Ovary (tissue), 3 donors: ENCODE results near the gene STUB1.

Experiments
- EP300 ChIP-seq: sonication (generic); formaldehyde crosslinking; IDR thresholded peaks from one replicate; pipeline ENCODE4 v1.6.1; 2017; ENCODE audit warnings: antibody characterized with exemption
- POLR2A ChIP-seq: fragments of 450-650 bp; IDR thresholded peaks from one replicate; pipeline ENCODE4 v1.6.1; 2017; ENCODE audit warnings: antibody characterized with exemption, mild to moderate bottlenecking, moderate library complexity
- TF ChIP-seq, protein P1 (sequence below), 3 donors: fragments of 450-650 bp in 2 of 3; fragments of 200-600 bp in 1 of 3; IDR thresholded peaks; one replicate each; pipeline versions ENCODE4 v1.5.1 to v1.8.0; 2016 to 2022; ENCODE audit warnings: antibody characterized with exemption in 3 of 3, mild to moderate bottlenecking in 1 of 3
- donor health status: DM: no; HTN: no; CAD: no.

DNA sequence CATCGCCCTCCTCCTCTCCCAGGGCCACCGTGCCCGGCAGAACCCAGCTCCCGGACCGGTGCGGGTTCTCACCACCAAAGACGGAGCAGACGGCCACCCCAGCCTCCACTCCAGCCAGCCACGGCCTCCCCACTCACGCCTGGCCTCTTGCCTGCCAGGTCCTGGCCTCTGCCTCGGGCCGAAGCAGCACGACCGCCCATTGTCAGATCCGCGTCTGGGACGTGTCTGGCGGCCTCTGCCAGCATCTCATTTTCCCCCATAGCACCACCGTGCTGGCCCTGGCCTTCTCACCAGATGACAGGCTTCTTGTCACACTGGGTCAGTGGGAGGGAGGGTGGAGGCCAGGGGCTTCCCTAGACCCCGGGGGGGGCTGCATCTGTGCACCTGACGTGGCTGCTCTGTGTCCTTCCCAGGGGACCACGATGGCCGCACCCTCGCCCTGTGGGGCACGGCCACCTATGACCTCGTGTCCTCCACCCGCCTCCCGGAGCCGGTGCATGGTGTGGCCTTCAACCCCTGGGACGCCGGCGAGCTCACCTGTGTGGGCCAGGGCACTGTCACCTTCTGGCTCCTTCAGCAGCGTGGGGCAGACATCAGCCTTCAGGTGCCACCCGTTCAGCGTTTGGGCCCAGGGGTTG, 18.9 kb upstream of the STUB1 start:
- TF ChIP-seq, protein P1, sequence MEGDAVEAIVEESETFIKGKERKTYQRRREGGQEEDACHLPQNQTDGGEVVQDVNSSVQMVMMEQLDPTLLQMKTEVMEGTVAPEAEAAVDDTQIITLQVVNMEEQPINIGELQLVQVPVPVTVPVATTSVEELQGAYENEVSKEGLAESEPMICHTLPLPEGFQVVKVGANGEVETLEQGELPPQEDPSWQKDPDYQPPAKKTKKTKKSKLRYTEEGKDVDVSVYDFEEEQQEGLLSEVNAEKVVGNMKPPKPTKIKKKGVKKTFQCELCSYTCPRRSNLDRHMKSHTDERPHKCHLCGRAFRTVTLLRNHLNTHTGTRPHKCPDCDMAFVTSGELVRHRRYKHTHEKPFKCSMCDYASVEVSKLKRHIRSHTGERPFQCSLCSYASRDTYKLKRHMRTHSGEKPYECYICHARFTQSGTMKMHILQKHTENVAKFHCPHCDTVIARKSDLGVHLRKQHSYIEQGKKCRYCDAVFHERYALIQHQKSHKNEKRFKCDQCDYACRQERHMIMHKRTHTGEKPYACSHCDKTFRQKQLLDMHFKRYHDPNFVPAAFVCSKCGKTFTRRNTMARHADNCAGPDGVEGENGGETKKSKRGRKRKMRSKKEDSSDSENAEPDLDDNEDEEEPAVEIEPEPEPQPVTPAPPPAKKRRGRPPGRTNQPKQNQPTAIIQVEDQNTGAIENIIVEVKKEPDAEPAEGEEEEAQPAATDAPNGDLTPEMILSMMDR (IDR thresholded peaks at IDR 0.05) = peak in 1 of 3 donors; percentile 62
- TF ChIP-seq POLR2A (no peak), EP300 (no peak)
